ENCODE data around the gene PSMD12. TPM values are rescaled to one million over a fixed set of nuclear protein-coding genes. Genes with fewer than 3 reads are reported as not detected.

The PSMD12 gene
- total RNA-seq, 1 donor from 2014 or later, result 48.6 TPM

GRCh38 chr17:67289181-67289876 is 77.0 kb downstream of the PSMD12 start:
- no peaks in the 10 kb centered on the region for H3K27me3 Mint-ChIP-seq
- H3K36me3 Mint-ChIP-seq (ENCODE audit: insufficient read depth), result no peaks in the 10 kb centered on the region
- H3K27ac Mint-ChIP-seq, result no peak overlapping the region
- no peak overlapping the region for H3K4me3 Mint-ChIP-seq (ENCODE audit: low read depth)
- TF ChIP-seq, protein P1, sequence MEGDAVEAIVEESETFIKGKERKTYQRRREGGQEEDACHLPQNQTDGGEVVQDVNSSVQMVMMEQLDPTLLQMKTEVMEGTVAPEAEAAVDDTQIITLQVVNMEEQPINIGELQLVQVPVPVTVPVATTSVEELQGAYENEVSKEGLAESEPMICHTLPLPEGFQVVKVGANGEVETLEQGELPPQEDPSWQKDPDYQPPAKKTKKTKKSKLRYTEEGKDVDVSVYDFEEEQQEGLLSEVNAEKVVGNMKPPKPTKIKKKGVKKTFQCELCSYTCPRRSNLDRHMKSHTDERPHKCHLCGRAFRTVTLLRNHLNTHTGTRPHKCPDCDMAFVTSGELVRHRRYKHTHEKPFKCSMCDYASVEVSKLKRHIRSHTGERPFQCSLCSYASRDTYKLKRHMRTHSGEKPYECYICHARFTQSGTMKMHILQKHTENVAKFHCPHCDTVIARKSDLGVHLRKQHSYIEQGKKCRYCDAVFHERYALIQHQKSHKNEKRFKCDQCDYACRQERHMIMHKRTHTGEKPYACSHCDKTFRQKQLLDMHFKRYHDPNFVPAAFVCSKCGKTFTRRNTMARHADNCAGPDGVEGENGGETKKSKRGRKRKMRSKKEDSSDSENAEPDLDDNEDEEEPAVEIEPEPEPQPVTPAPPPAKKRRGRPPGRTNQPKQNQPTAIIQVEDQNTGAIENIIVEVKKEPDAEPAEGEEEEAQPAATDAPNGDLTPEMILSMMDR (IDR thresholded peaks at IDR 0.05; ENCODE audit: unreplicated experiment), result no peak
- no peaks in the 10 kb centered on the region for H3K9me3 Mint-ChIP-seq (ENCODE audit: low read depth)
- DNase-seq (ENCODE audit: low spot score, unreplicated experiment), result no peak
- H3K4me1 Mint-ChIP-seq (ENCODE audit: low read depth), result peaks cover 4% of the 10 kb centered on the region

Other genes starting within 250 kb of the PSMD12 start
- gene HELZ, start 121.4 kb downstream of the PSMD12 start, total RNA-seq, result 70.9 and 71.0 TPM in 2 replicates
- 38.4 and 53.2 TPM in 2 replicates for gene PITPNC1, start 10.7 kb upstream of the PSMD12 start, total RNA-seq